Peyer's patch (tissue), 4 donors: ENCODE results near the gene GALE. TPM values are rescaled to one million over a fixed set of nuclear protein-coding genes. Genes with fewer than 3 reads are reported as not detected.

Experiments
- DNase-seq, 3 donors: peaks; one replicate each; pipeline ENCODE4 v3.0.0-alpha.2; 2017 to 2019
- H3K27ac ChIP-seq, 4 donors: fragments of 200-600 bp; sonication (generic); one replicate each; pipeline ENCODE4 v1.5.1; 2016 to 2019
- H3K27me3 ChIP-seq, 2 donors: fragments of 200-600 bp; sonication (generic); one replicate each; pipeline ENCODE4 v1.5.1; 2019
- H3K36me3 ChIP-seq, 3 donors: fragments of 200-600 bp; sonication (generic); one replicate each; pipeline ENCODE4 v1.5.1; 2016 to 2019
- H3K4me1 ChIP-seq, 4 donors: fragments of 200-600 bp; sonication (generic); one replicate each; pipeline ENCODE4 v1.5.1; 2016 to 2019
- H3K4me3 ChIP-seq, 4 donors: fragments of 200-600 bp; sonication (generic); 1 replicate in 3 of 4; 2 replicates in 1 of 4; pipeline ENCODE4 v1.5.1; 2016 to 2019; ENCODE audit warnings: mild to moderate bottlenecking in 1 of 4
- H3K9me3 ChIP-seq, 4 donors: fragments of 200-600 bp; sonication (generic); one replicate each; pipeline ENCODE4 v1.5.1; 2016 to 2019; ENCODE audit warnings: mild to moderate bottlenecking in 1 of 4
- POLR2A ChIP-seq, 2 donors: fragments of 450-650 bp; IDR thresholded peaks; one replicate each; pipeline ENCODE4 v1.5.1; 2017; ENCODE audit warnings: antibody characterized with exemption in 2 of 2, mild to moderate bottlenecking in 2 of 2, moderate library complexity in 2 of 2
- total RNA-seq, 4 donors: library from RNA; depleted of rRNA; stranded (reverse); fragments of >200 nt; gene quantifications; one replicate each; pipeline ENCODE4 v1.1.0, GENCODE V29; 2016
- TF ChIP-seq, protein P1 (sequence below), 6 experiments: fragments of 450-650 bp in 4 of 6; fragments of 200-600 bp in 2 of 6; sonication (generic) in 1 of 6; IDR thresholded peaks; one replicate each; pipeline ENCODE4 v1.5.1; 2017 to 2019; ENCODE audit warnings: antibody characterized with exemption in 6 of 6, mild to moderate bottlenecking in 3 of 6, moderate library complexity in 1 of 6

Gene GALE
- total RNA-seq, 4 donors from 2014 or later, result 58.6 to 137 (median 107) TPM

DNA sequence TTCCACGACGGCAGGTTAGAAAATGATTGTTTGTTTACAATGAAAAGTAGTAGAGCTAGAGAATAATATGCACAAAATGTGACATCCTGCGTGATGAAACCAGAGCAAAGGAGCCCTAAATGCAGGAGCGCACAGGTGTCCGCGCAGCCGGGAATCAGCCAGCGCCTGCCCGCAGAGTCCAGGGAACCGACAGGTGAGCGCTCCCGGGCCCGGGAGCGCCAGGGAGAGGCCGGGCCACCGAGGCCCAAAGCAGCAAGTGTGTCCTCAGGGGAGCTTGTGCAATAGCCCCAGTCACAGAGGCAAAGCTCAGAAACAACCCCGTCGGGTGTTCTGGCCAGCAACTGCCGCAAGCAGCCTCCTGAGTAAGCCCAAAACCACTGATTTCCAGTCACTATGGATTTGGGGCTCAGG, 789 bp upstream of the GALE start:
- Histone ChIP-seq H3K27ac (peak overlapping the region; percentile 85 to 97 (median 94)), H3K4me1 (peaks cover 0 to 24% (median 18%) of the 10 kb centered on the region in 4 donors), H3K9me3 (no peaks in the 10 kb centered on the region), H3K27me3 (no peaks in the 10 kb centered on the region), H3K36me3 (peaks cover 0 to 22% (median 0%) of the 10 kb centered on the region in 3 donors), H3K4me3 (peak overlapping the region; percentile 65 to 94 (median 82))
- TF ChIP-seq, protein P1, sequence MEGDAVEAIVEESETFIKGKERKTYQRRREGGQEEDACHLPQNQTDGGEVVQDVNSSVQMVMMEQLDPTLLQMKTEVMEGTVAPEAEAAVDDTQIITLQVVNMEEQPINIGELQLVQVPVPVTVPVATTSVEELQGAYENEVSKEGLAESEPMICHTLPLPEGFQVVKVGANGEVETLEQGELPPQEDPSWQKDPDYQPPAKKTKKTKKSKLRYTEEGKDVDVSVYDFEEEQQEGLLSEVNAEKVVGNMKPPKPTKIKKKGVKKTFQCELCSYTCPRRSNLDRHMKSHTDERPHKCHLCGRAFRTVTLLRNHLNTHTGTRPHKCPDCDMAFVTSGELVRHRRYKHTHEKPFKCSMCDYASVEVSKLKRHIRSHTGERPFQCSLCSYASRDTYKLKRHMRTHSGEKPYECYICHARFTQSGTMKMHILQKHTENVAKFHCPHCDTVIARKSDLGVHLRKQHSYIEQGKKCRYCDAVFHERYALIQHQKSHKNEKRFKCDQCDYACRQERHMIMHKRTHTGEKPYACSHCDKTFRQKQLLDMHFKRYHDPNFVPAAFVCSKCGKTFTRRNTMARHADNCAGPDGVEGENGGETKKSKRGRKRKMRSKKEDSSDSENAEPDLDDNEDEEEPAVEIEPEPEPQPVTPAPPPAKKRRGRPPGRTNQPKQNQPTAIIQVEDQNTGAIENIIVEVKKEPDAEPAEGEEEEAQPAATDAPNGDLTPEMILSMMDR (IDR thresholded peaks at IDR 0.05), result no peak
- no peak for TF ChIP-seq POLR2A (IDR thresholded peaks at IDR 0.05)
- DNase-seq, result peak in 1 of 3 donors; percentile 62

DNA sequence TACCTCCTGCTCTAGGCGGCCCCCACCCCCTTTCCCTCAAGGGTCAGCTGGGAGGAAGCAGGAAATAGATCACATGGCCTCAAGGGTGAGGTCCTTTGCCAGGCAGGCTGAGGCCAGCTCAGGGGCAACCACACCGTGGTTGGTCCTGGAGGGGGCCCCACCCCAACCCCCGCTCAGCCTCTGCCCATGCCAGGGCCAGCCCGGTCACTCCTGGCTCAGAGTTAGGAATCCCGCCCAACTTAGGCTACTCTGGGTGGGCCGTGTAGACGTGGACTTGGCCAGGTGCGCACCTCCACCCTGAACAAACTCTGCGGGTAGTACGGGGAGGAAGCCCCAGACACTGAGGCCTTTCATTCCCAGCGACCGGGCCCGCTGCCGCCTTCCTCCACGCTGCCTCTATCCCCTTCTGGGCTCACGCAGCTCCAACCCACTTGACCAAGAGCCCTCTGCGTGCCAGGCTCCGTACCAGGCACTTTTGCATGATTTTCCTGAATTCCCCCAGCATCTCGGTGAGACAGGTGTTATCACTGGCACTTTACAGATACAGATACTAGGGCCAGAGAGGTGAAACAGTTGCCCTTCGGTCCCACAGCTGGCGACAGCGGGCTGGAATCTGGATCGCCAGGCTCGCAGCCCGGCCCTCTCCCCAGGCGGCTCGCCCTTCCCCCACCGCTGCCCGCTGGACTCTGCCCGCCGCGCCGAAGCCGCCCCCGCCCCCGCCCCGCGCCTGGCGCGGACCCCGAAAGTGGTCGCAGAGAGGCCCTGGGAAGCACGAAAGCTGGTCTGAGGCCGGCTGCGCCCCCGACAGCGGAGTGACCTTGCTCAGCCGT, 769 bp downstream of the GALE start:
- peak; percentile 82 to 93 for TF ChIP-seq POLR2A (IDR thresholded peaks at IDR 0.05)
- TF ChIP-seq, protein P1 (IDR thresholded peaks at IDR 0.05), result no peak

DNA sequence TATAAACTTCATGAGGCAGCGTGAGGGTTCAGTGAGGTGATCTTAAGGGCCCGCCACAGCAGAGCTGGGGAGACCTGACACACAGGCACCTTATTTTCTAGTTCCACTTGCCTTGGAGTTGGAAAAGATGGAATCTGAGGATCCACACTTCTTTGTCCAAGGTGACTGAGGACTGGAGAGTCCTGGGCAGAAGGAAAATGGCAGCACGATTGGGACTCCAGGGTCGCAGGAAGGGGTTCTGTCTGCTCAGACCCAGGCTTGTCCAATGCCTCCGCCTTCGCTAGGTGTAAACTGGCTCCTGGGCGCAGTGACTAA, 1.3 kb downstream of the GALE start:
- Histone ChIP-seq H3K36me3 (peaks cover 0 to 37% (median 0%) of the 10 kb centered on the region in 3 donors), H3K27ac (peak overlapping the region; percentile 85 to 97 (median 94)), H3K4me3 (peak overlapping the region; percentile 65 to 94 (median 82)), H3K4me1 (peaks cover 0 to 24% (median 18%) of the 10 kb centered on the region in 4 donors), H3K9me3 (no peaks in the 10 kb centered on the region), H3K27me3 (no peaks in the 10 kb centered on the region)
- DNase-seq, result no peak
- TF ChIP-seq POLR2A (IDR thresholded peaks at IDR 0.05), result no peak
- TF ChIP-seq, protein P1 (IDR thresholded peaks at IDR 0.05), result no peak

More for the DNA sequence above, 769 bp downstream of the GALE start:
- H3K4me1 ChIP-seq, result peaks cover 0 to 24% (median 18%) of the 10 kb centered on the region in 4 donors
- no peaks in the 10 kb centered on the region for H3K27me3 ChIP-seq
- no peaks in the 10 kb centered on the region for H3K9me3 ChIP-seq
- H3K27ac ChIP-seq, result peak overlapping the region; percentile 85 to 97 (median 94)
- peak overlapping the region; percentile 65 to 94 (median 82) for H3K4me3 ChIP-seq
- peaks cover 0 to 34% (median 0%) of the 10 kb centered on the region in 3 donors for H3K36me3 ChIP-seq
- DNase-seq, result peak; percentile 59 to 92 (median 87)

GRCh38 chr1:23798662-23799142, 1.9 kb downstream of the GALE start:
- DNase-seq, result peak in 1 of 3 donors; percentile 49
- TF ChIP-seq POLR2A (IDR thresholded peaks at IDR 0.05), result no peak
- TF ChIP-seq, protein P1 (IDR thresholded peaks at IDR 0.05), result no peak
- Histone ChIP-seq H3K4me1 (peaks cover 0 to 26% (median 18%) of the 10 kb centered on the region in 4 donors), H3K4me3 (peak overlapping the region in 2 of 4 donors; percentile 72 to 91), H3K9me3 (no peaks in the 10 kb centered on the region), H3K27ac (peak overlapping the region in 3 of 4 donors; percentile 93 to 97 (median 95)), H3K36me3 (peaks cover 0 to 39% (median 0%) of the 10 kb centered on the region in 3 donors), H3K27me3 (no peaks in the 10 kb centered on the region)

GRCh38 chr1:23797478-23798448, 2.8 kb downstream of the GALE start:
- H3K9me3 ChIP-seq, result no peaks in the 10 kb centered on the region
- H3K36me3 ChIP-seq, result peaks cover 0 to 48% (median 0%) of the 10 kb centered on the region in 3 donors
- TF ChIP-seq, protein P1 (IDR thresholded peaks at IDR 0.05), result no peak
- no peak for TF ChIP-seq POLR2A (IDR thresholded peaks at IDR 0.05)
- peak overlapping the region in 1 of 4 donors; percentile 13 for H3K27ac ChIP-seq
- no peak overlapping the region for H3K4me3 ChIP-seq
- no peaks in the 10 kb centered on the region for H3K27me3 ChIP-seq
- DNase-seq, result peak in 1 of 3 donors; percentile 44
- H3K4me1 ChIP-seq, result peaks cover 2 to 35% (median 18%) of the 10 kb centered on the region in 4 donors
